ENCODE measurements around the gene ROBO1.

- TF ChIP-seq ZBTB20 (CRISPR knock-in tag; IDR thresholded peaks at IDR 0.05; ENCODE audit: borderline replicate concordance, low read depth) (no peak), POGK (CRISPR knock-in tag; conservative IDR thresholded peaks at IDR 0.05) (no peak), CTCF (CRISPR knock-in tag; IDR thresholded peaks at IDR 0.05) (no peak), HDAC2 (CRISPR knock-in tag; IDR thresholded peaks at IDR 0.05) (no peak), ZNF501 (CRISPR knock-in tag; IDR thresholded peaks at IDR 0.05) (no peak)
- TF ChIP-seq, protein P1, sequence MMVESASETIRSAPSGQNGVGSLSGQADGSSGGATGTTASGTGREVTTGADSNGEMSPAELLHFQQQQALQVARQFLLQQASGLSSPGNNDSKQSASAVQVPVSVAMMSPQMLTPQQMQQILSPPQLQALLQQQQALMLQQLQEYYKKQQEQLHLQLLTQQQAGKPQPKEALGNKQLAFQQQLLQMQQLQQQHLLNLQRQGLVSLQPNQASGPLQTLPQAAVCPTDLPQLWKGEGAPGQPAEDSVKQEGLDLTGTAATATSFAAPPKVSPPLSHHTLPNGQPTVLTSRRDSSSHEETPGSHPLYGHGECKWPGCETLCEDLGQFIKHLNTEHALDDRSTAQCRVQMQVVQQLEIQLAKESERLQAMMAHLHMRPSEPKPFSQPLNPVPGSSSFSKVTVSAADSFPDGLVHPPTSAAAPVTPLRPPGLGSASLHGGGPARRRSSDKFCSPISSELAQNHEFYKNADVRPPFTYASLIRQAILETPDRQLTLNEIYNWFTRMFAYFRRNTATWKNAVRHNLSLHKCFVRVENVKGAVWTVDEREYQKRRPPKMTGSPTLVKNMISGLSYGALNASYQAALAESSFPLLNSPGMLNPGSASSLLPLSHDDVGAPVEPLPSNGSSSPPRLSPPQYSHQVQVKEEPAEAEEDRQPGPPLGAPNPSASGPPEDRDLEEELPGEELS (CRISPR knock-in tag; IDR thresholded peaks at IDR 0.05): no peak
These were observed 180.6 kb downstream of the ROBO1 start for GRCh38 chr3:79587150-79587549.
